Psoas muscle (tissue), 8 donors: ENCODE data around the gene SREBF2. TPM values are rescaled to one million over a fixed set of nuclear protein-coding genes. Genes with fewer than 3 reads are reported as not detected.

Experiments
- ATAC-seq, 4 donors: fragments of 200-7000 bp; cut with Tn5 transposase; one replicate each; pipeline ENCODE4 v1.9.1; 2020; ENCODE audit warnings: moderate library complexity in 3 of 4, mild to moderate bottlenecking in 2 of 4
- DNase-seq, 2 donors: peaks; one replicate each; pipeline ENCODE4 v3.0.0-alpha.2; 2020
- H3K27ac ChIP-seq: fragments of 200-600 bp; one replicate; pipeline ENCODE4 v1.8.0; 2022
- H3K27me3 ChIP-seq, 3 donors: fragments of 200-600 bp in 1 of 3; one replicate each; pipeline versions ENCODE4 v1.6.1 to v1.8.0; 2013 to 2022; ENCODE audit warnings: low read length in 2 of 3, mild to moderate bottlenecking in 2 of 3, moderate library complexity in 1 of 3; ENCODE audit not compliant: insufficient read depth in 3 of 3
- H3K36me3 ChIP-seq, 2 donors: fragments of 200-600 bp in 1 of 2; one replicate each; pipeline versions ENCODE4 v1.6.1 to v1.8.0; 2013 to 2022; ENCODE audit warnings: low read depth in 1 of 2, mild to moderate bottlenecking in 1 of 2, moderate library complexity in 1 of 2; ENCODE audit not compliant: insufficient read depth in 1 of 2
- H3K4me1 ChIP-seq: fragments of 200-600 bp; one replicate; pipeline ENCODE4 v1.8.0; 2022
- H3K4me3 ChIP-seq: fragments of 200-600 bp; one replicate; pipeline ENCODE4 v1.8.0; 2022; ENCODE audit warnings: mild to moderate bottlenecking
- H3K9me3 ChIP-seq: fragments of 200-600 bp; one replicate; pipeline ENCODE4 v1.8.0; 2022
- WGBS, 3 donors: extraction: QIAGEN DNeasy Blood & Tissue Kit; methylation state at CpG; one replicate each; pipeline versions ENCODE4 v1.1.6 to v1.1.7; 2013; 5-methylcytosine and 5-hydroxymethylcytosine counted together
- intact Hi-C, 2 donors: fragments of 100-400 bp; cut with DNase I; formaldehyde crosslinking; loops; one replicate each; pipeline versions ENCODE4 v1.11.0 to v1.14.2; 2022
- polyA plus RNA-seq, 3 donors: library from polyadenylated mRNA; stranded (reverse); fragments of 200-250 nt; gene quantifications; one replicate each; pipeline ENCODE4 v1.2.3, GENCODE V29; 2013
- total RNA-seq, 4 donors: library from RNA; stranded (reverse); fragmentation: NEBNext Ultra II Directional in 2 of 4; extraction: Animal tissue kit (Norgen Biotek cat#: 25700) in 2 of 4; gene quantifications; one replicate each; pipeline versions ENCODE4 v1.2.1 to v1.2.4, GENCODE V29; 2021 to 2023
- TF ChIP-seq, protein P1 (sequence below): fragments of 200-600 bp; IDR thresholded peaks from one replicate; pipeline ENCODE4 v1.8.0; 2022; ENCODE audit warnings: antibody characterized with exemption
- donor health status: healthy with polysubstance abuse.
- donor health status: DM: no; HTN: no; CAD: no; lungs with moderate emphysema.
- donor health status: Bipolar disorder and iron deficiency.
- donor health status: healthy.
- donor health status: DM: yes; HTN: yes; CAD: no.
- donor health status: DM: no; HTN: no; CAD: no.
- donor health status: DM: no; HTN: no; CAD: no.
- donor health status: DM: yes; HTN: yes; CAD: no.

SREBF2 gene
- total and polyA plus RNA-seq, 7 donors = 21.0 to 47.0 (median 36.3) TPM

DNA sequence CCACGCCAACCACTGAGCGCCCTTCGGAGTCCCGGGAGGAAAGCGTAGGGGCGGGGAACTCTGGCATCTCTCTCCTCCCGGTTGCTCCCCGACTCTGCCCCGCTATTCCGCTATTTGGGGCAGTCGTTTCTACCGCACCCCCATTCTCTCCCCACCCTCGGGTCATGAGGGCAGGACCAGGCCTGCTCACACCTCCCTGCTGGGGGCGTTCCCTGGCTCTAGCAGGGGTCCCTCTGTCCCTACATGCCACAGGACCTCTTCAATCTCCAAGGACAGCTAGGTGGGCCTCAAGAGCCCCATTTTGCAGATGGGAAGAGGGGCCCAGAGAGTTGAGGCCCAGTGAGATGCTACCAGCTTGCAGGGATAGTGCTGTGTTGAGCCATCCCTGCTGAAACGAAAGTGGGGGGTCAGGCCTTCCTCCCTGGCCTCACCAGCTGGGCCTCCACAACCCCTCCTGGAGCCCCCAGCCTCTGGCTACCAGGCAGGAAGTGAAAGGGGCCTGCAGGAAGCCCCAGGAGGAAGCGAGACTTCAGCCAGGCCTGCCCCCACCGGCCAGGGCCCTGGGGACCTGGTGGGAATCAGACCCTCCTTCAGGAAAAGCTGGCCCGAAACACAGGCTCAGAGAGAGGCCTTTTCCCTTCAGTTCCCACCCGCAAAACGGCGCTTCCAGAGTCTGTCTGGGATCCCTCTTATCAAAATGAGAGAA lies 87.5 kb downstream of the SREBF2 start:
- Histone ChIP-seq H3K4me3 (peak overlapping the region; percentile 68), H3K27me3 (peaks cover 0 to 28% (median 3%) of the 10 kb centered on the region in 3 donors), H3K36me3 (no peaks in the 10 kb centered on the region), H3K9me3 (no peaks in the 10 kb centered on the region), H3K4me1 (peaks cover 6% of the 10 kb centered on the region), H3K27ac (no peak overlapping the region)
- intact Hi-C loops = no loop called here
- DNase-seq = no peak
- WGBS, 3 donors = 54 to 66% (median 56%) methylated on average over 21 of the region's 21 CpGs
- TF ChIP-seq, protein P1, sequence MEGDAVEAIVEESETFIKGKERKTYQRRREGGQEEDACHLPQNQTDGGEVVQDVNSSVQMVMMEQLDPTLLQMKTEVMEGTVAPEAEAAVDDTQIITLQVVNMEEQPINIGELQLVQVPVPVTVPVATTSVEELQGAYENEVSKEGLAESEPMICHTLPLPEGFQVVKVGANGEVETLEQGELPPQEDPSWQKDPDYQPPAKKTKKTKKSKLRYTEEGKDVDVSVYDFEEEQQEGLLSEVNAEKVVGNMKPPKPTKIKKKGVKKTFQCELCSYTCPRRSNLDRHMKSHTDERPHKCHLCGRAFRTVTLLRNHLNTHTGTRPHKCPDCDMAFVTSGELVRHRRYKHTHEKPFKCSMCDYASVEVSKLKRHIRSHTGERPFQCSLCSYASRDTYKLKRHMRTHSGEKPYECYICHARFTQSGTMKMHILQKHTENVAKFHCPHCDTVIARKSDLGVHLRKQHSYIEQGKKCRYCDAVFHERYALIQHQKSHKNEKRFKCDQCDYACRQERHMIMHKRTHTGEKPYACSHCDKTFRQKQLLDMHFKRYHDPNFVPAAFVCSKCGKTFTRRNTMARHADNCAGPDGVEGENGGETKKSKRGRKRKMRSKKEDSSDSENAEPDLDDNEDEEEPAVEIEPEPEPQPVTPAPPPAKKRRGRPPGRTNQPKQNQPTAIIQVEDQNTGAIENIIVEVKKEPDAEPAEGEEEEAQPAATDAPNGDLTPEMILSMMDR = no peak
- ATAC-seq = peak in 1 of 4 donors; percentile 4

GRCh38 chr22:41922328-41922727 lies 89.4 kb downstream of the SREBF2 start:
- Histone ChIP-seq H3K9me3 (no peaks in the 10 kb centered on the region), H3K4me1 (peaks cover 6% of the 10 kb centered on the region), H3K27me3 (peaks cover 0 to 16% (median 2%) of the 10 kb centered on the region in 3 donors), H3K36me3 (no peaks in the 10 kb centered on the region), H3K27ac (no peak overlapping the region), H3K4me3 (no peak overlapping the region)
- TF ChIP-seq, protein P1 = no peak
- 84 to 90% (median 90%) methylated on average over 5 of the region's 5 CpGs for WGBS, 3 donors
- ATAC-seq (no peak), DNase-seq (no peak)
- intact Hi-C loops = no loop called here

GRCh38 chr22:41922940-41923594 lies 90.2 kb downstream of the SREBF2 start:
- peaks cover 0 to 16% (median 2%) of the 10 kb centered on the region in 3 donors for H3K27me3 ChIP-seq
- TF ChIP-seq, protein P1 = no peak
- no peak overlapping the region for H3K4me3 ChIP-seq
- no peak for DNase-seq
- no peaks in the 10 kb centered on the region for H3K9me3 ChIP-seq
- no peak for ATAC-seq
- H3K36me3 ChIP-seq = no peaks in the 10 kb centered on the region
- WGBS, 3 donors = 90 to 94% (median 92%) methylated on average over 4 of the region's 4 CpGs
- peaks cover 6% of the 10 kb centered on the region for H3K4me1 ChIP-seq
- no peak overlapping the region for H3K27ac ChIP-seq
- intact Hi-C loops = no loop called here

DNA sequence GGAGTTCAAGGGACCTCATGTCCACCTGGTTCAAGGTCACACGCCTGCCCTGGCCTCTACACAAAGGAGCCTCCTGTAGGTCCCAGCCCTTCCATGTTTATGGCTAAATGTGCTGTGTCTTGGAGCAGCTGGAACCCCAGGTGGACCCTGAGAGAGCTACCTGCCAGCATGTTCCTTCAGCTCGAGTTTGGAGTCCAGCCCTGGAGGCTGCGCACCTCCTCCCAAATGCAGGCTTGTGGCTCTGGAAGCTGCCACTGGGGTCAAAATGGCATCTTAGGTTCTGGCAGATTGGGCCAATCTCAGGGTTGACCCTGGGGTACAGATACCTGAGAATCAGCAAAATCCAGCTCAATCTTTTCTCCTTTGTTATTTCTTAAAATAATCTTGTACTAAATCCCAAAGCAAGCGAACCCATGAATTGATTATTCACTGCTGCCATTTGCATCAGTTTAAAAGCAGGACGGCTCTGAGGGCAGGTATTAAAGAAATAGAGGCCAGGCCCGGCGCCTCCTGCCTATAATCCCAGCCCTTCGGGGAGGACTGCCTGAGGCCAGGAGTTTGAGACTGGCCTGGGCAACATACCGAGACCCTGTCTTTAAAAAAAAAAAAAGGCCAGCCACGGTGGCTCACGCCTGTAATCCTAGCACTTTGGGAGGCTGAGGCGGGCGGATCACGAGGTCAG lies 90.8 kb downstream of the SREBF2 start:
- Histone ChIP-seq H3K9me3 (no peaks in the 10 kb centered on the region), H3K4me3 (no peak overlapping the region), H3K27ac (no peak overlapping the region), H3K4me1 (peaks cover 6% of the 10 kb centered on the region), H3K36me3 (no peaks in the 10 kb centered on the region), H3K27me3 (peaks cover 0 to 9% (median 2%) of the 10 kb centered on the region in 3 donors)
- ATAC-seq (no peak), DNase-seq (no peak)
- WGBS, 3 donors = 91 to 94% (median 92%) methylated on average over 13 to 14 of the region's 14 CpGs
- TF ChIP-seq, protein P1 = no peak
- intact Hi-C loops = no loop called here
